Liver (tissue), 9 donors: ENCODE measurements around the gene PSEN1. TPM values are rescaled to one million over a fixed set of nuclear protein-coding genes. Genes with fewer than 3 reads are reported as not detected.
"Not testable (repeated sequence)": the region's sequence is repeated elsewhere in the genome, so short reads cannot be mapped to it uniquely, and the experiment has no call there.

Experiments used
- DNase-seq: peaks from one replicate; pipeline ENCODE4 v3.0.0-alpha.2; 2017; ENCODE audit warnings: low spot score
- H3K27ac ChIP-seq, 2 donors: one replicate each; pipeline ENCODE4 v1.7.0; 2013; ENCODE audit warnings: inconsistent platforms in 2 of 2, low read length in 2 of 2, control low read depth in 1 of 2, low read depth in 1 of 2, mild to moderate bottlenecking in 1 of 2
- H3K27me3 ChIP-seq, 4 donors: one replicate each; pipeline versions ENCODE4 v1.6.1 to v1.7.0; 2013; ENCODE audit warnings: low read length in 3 of 4, inconsistent platforms in 1 of 4, mild to moderate bottlenecking in 1 of 4, moderate library complexity in 1 of 4; ENCODE audit not compliant: control insufficient read depth in 4 of 4, insufficient read depth in 4 of 4
- H3K36me3 ChIP-seq, 4 donors: one replicate each; pipeline versions ENCODE4 v1.6.1 to v1.7.0; 2013; ENCODE audit warnings: low read length in 3 of 4, mild to moderate bottlenecking in 3 of 4, low read depth in 1 of 4, moderate library complexity in 1 of 4; ENCODE audit not compliant: control insufficient read depth in 4 of 4, insufficient read depth in 3 of 4
- H3K4me1 ChIP-seq, 4 donors: one replicate each; pipeline versions ENCODE4 v1.6.1 to v1.7.0; 2013; ENCODE audit warnings: low read length in 3 of 4, mild to moderate bottlenecking in 3 of 4, moderate library complexity in 1 of 4; ENCODE audit not compliant: control insufficient read depth in 4 of 4, insufficient read depth in 4 of 4
- H3K4me3 ChIP-seq, 3 donors: one replicate each; pipeline versions ENCODE4 v1.6.1 to v1.7.0; 2013; ENCODE audit warnings: low read length in 3 of 3, control low read depth in 1 of 3, low read depth in 1 of 3, mild to moderate bottlenecking in 1 of 3
- H3K9ac ChIP-seq, 2 donors: one replicate each; pipeline ENCODE4 v1.7.0; 2013; ENCODE audit warnings: low read length in 2 of 2, mild to moderate bottlenecking in 2 of 2, moderate library complexity in 2 of 2, control low read depth in 1 of 2, low read depth in 1 of 2
- H3K9me3 ChIP-seq, 4 donors: one replicate each; pipeline versions ENCODE4 v1.6.1 to v1.7.0; 2013; ENCODE audit warnings: low read length in 3 of 4; ENCODE audit not compliant: control insufficient read depth in 4 of 4
- EGR1 ChIP-seq, 2 donors: IDR thresholded peaks; 2 replicates each; pipeline ENCODE4 v1.6.1; 2016 to 2018; ENCODE audit warnings: antibody characterized with exemption in 2 of 2, low read depth in 2 of 2
- FOXA1 ChIP-seq: IDR thresholded peaks from 2 replicates; pipeline ENCODE4 v1.6.1; 2016; ENCODE audit warnings: antibody characterized with exemption
- FOXA2 ChIP-seq: IDR thresholded peaks from 2 replicates; pipeline ENCODE4 v1.6.1; 2016; ENCODE audit warnings: antibody characterized with exemption
- GABPA ChIP-seq, 2 donors: IDR thresholded peaks in 1 of 2; conservative IDR thresholded peaks in 1 of 2; 2 replicates each; pipeline ENCODE4 v1.6.1; 2016; ENCODE audit warnings: antibody characterized with exemption in 2 of 2, mild to moderate bottlenecking in 1 of 2, moderate library complexity in 1 of 2
- HNF4A ChIP-seq, 2 donors: conservative IDR thresholded peaks; 2 replicates each; pipeline ENCODE4 v1.6.1; 2016; ENCODE audit warnings: antibody characterized with exemption in 2 of 2, mild to moderate bottlenecking in 2 of 2
- HNF4G ChIP-seq: IDR thresholded peaks from 2 replicates; pipeline ENCODE4 v1.6.1; 2016; ENCODE audit warnings: antibody characterized with exemption
- JUND ChIP-seq, 2 donors: IDR thresholded peaks; 2 replicates each; pipeline ENCODE4 v1.6.1; 2016; ENCODE audit warnings: antibody characterized with exemption in 2 of 2
- MAX ChIP-seq: IDR thresholded peaks from 2 replicates; pipeline ENCODE4 v1.6.1; 2016; ENCODE audit warnings: antibody characterized with exemption
- NR2F2 ChIP-seq: IDR thresholded peaks from 2 replicates; pipeline ENCODE4 v1.6.1; 2016; ENCODE audit warnings: antibody characterized with exemption
- RAD21 ChIP-seq, 2 donors: IDR thresholded peaks; 2 replicates each; pipeline ENCODE4 v1.6.1; 2016; ENCODE audit warnings: antibody characterized with exemption in 2 of 2, mild to moderate bottlenecking in 2 of 2
- REST ChIP-seq: IDR thresholded peaks from 2 replicates; pipeline ENCODE4 v1.6.1; 2016; ENCODE audit warnings: antibody characterized with exemption, mild to moderate bottlenecking
- RXRA ChIP-seq, 2 donors: IDR thresholded peaks; 2 replicates each; pipeline ENCODE4 v1.6.1; 2017 to 2018; ENCODE audit warnings: antibody characterized with exemption in 2 of 2, mild to moderate bottlenecking in 1 of 2
- SP1 ChIP-seq: IDR thresholded peaks from 2 replicates; pipeline ENCODE4 v1.6.1; 2018; ENCODE audit warnings: antibody characterized with exemption, mild to moderate bottlenecking
- TAF1 ChIP-seq: conservative IDR thresholded peaks from 2 replicates; pipeline ENCODE4 v1.6.1; 2016; ENCODE audit warnings: antibody characterized with exemption, mild to moderate bottlenecking
- YY1 ChIP-seq: IDR thresholded peaks from 2 replicates; pipeline ENCODE4 v1.6.1; 2016; ENCODE audit warnings: antibody characterized with exemption, mild to moderate bottlenecking
- ZBTB33 ChIP-seq: IDR thresholded peaks from 2 replicates; pipeline ENCODE4 v1.6.1; 2016; ENCODE audit warnings: antibody characterized with exemption
- WGBS: extraction: QIAGEN DNeasy Blood & Tissue Kit; methylation state at CpG from one replicate; pipeline ENCODE4 v1.1.7; 2013; 5-methylcytosine and 5-hydroxymethylcytosine counted together
- polyA plus RNA-seq, 2 donors: library from polyadenylated mRNA; stranded (reverse) in 1 of 2; unstranded in 1 of 2; fragments of 200-250 nt in 1 of 2; fragments of >200 nt in 1 of 2; fragmentation: Nextera tagmentation in 1 of 2; extraction: Ambion mirVana in 1 of 2; gene quantifications; one replicate each; pipeline versions ENCODE4 v1.2.1 to v1.2.3, GENCODE V29; 2013 to 2015
- total RNA-seq, 2 donors: library from RNA; depleted of rRNA; stranded (reverse); fragments of >200 nt; gene quantifications; one replicate each; pipeline ENCODE4 v1.2.3, GENCODE V29; 2014
- TF ChIP-seq, protein P1 (sequence below): fragments of 150-350 bp; IDR thresholded peaks from 2 replicates; pipeline ENCODE4 v1.5.1; 2017; ENCODE audit warnings: improper control_type of control experiment, low read depth, low read length; ENCODE audit not compliant: missing input control
- TF ChIP-seq, protein P2 (sequence below): IDR thresholded peaks from 2 replicates; pipeline ENCODE4 v1.6.1; 2016; ENCODE audit warnings: antibody characterized with exemption
- donor health status: healthy.
- donor health status: healthy.
- donor health status: healthy.
- donor health status: healthy.
- donor health status: healthy.

PSEN1 gene
- total and polyA plus RNA-seq, 4 donors = 10.4 to 36.2 (median 19.9) TPM

DNA sequence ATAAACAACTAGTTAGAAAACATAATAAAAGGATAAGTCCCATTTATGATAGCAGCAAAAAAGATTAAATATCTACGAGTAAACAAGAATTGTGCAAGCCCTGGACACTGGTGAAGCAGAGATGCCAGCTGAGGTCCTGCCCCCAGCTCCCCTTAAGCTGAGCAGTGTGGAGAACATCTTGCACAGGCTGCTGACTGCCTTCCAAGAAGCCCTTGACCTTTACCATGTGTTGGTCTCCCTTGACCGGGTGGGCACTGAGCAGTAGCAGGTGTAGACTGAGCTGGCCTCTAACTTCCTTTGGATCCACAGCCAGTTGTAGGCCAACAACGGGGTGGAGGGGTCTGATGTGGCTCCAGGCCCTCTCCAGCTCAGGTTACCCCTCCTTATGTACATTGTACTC, 53.3 kb downstream of the PSEN1 start:
- Histone ChIP-seq H3K4me3 (no peak overlapping the region), H3K9ac (no peak overlapping the region), H3K9me3 (no peaks in the 10 kb centered on the region), H3K27ac (no peak overlapping the region), H3K36me3 (peaks cover 9 to 30% (median 20%) of the 10 kb centered on the region in 4 donors), H3K27me3 (no peaks in the 10 kb centered on the region), H3K4me1 (no peaks in the 10 kb centered on the region)
- 87% methylated on average over 3 of the region's 3 CpGs for WGBS
- TF ChIP-seq YY1 (no peak), SP1 (no peak), HNF4A (conservative IDR thresholded peaks at IDR 0.05) (no peak), ZBTB33 (no peak), FOXA2 (no peak), MAX (no peak), GABPA (IDR thresholded peaks at IDR 0.05 in 1 of 2, conservative IDR thresholded peaks at IDR 0.05 in 1 of 2) (no peak), FOXA1 (no peak), RXRA (IDR thresholded peaks at IDR 0.05) (no peak), HNF4G (no peak), EGR1 (IDR thresholded peaks at IDR 0.05; ENCODE audit: low read depth in 2 of 2) (no peak), NR2F2 (no peak), REST (no peak), JUND (IDR thresholded peaks at IDR 0.05) (no peak), TAF1 (no peak), RAD21 (IDR thresholded peaks at IDR 0.05) (no peak)
- TF ChIP-seq, protein P1, sequence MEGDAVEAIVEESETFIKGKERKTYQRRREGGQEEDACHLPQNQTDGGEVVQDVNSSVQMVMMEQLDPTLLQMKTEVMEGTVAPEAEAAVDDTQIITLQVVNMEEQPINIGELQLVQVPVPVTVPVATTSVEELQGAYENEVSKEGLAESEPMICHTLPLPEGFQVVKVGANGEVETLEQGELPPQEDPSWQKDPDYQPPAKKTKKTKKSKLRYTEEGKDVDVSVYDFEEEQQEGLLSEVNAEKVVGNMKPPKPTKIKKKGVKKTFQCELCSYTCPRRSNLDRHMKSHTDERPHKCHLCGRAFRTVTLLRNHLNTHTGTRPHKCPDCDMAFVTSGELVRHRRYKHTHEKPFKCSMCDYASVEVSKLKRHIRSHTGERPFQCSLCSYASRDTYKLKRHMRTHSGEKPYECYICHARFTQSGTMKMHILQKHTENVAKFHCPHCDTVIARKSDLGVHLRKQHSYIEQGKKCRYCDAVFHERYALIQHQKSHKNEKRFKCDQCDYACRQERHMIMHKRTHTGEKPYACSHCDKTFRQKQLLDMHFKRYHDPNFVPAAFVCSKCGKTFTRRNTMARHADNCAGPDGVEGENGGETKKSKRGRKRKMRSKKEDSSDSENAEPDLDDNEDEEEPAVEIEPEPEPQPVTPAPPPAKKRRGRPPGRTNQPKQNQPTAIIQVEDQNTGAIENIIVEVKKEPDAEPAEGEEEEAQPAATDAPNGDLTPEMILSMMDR = no peak
- TF ChIP-seq, protein P2, sequence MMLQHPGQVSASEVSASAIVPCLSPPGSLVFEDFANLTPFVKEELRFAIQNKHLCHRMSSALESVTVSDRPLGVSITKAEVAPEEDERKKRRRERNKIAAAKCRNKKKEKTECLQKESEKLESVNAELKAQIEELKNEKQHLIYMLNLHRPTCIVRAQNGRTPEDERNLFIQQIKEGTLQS = no peak
- no peak for DNase-seq

- no peak overlapping the region for H3K9ac ChIP-seq
- TF ChIP-seq YY1 = no peak
- no peak for TF ChIP-seq HNF4G
- TF ChIP-seq HNF4A (conservative IDR thresholded peaks at IDR 0.05) = no peak
- TF ChIP-seq SP1 = no peak
- no peak for TF ChIP-seq TAF1
- TF ChIP-seq ZBTB33 = no peak
- TF ChIP-seq, protein P1 = no peak
- WGBS = 98% methylated on average over 2 of the region's 2 CpGs
- H3K27ac ChIP-seq = no peak overlapping the region
- no peaks in the 10 kb centered on the region for H3K27me3 ChIP-seq
- no peak for DNase-seq
- no peaks in the 10 kb centered on the region for H3K9me3 ChIP-seq
- H3K4me1 ChIP-seq = no peaks in the 10 kb centered on the region
- H3K36me3 ChIP-seq = peaks cover 9 to 36% (median 24%) of the 10 kb centered on the region in 4 donors
- H3K4me3 ChIP-seq = no peak overlapping the region
These were observed 55.1 kb downstream of the PSEN1 start for GRCh38 chr14:73191441-73191840.

DNA sequence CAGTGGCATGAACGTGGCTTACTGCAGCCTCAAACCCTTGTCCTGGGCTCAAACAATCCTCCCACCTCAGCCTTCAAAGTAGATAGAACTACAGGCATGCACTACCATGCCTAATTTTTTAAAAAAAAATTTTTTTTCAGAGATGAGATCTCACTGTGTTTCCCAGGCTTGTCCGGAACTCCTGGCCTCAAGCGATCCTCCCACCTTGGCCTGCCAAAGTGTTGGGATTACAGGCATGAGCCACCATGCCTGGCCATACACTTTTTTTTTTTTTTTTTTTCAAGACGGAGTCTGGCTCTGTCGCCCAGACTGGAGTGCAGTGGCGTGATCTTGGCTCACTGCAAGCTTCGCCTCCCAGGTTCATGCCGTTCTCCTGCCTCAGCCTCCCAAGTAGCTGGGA, 58.0 kb downstream of the PSEN1 start:
- H3K9me3 ChIP-seq, H3K4me1 ChIP-seq, DNase-seq, H3K9ac ChIP-seq, H3K4me3 ChIP-seq, H3K27ac ChIP-seq, H3K27me3 ChIP-seq: not testable (repeated sequence)
- 96% methylated on average over 8 of the region's 8 CpGs for WGBS
- peaks cover 8 to 38% (median 30%) of the 10 kb centered on the region in 4 donors for H3K36me3 ChIP-seq
